Mucosa of stomach (tissue), 1 donor: ENCODE data around the gene PLA2R1.

Source experiments
- H3K27me3 ChIP-seq: one replicate; pipeline ENCODE4 v1.7.0; 2013; ENCODE audit warnings: mild to moderate bottlenecking, low read length; ENCODE audit not compliant: control insufficient read depth, insufficient read depth
- H3K36me3 ChIP-seq: one replicate; pipeline ENCODE4 v1.7.0; 2013; ENCODE audit warnings: low read length; ENCODE audit not compliant: control insufficient read depth, insufficient read depth
- H3K4me1 ChIP-seq: one replicate; pipeline ENCODE4 v1.7.0; 2013; ENCODE audit warnings: mild to moderate bottlenecking, low read length; ENCODE audit not compliant: control insufficient read depth, insufficient read depth
- H3K4me3 ChIP-seq: one replicate; pipeline ENCODE4 v1.7.0; 2013; ENCODE audit warnings: low read length
- H3K9ac ChIP-seq: one replicate; pipeline ENCODE4 v1.7.0; 2013; ENCODE audit warnings: mild to moderate bottlenecking, low read length, moderate library complexity
- H3K9me3 ChIP-seq: one replicate; pipeline ENCODE4 v1.7.0; 2013; ENCODE audit warnings: mild to moderate bottlenecking, low read length, moderate library complexity; ENCODE audit not compliant: control insufficient read depth
- donor health status: Pancreatic carcinoma.

The PLA2R1 gene

DNA sequence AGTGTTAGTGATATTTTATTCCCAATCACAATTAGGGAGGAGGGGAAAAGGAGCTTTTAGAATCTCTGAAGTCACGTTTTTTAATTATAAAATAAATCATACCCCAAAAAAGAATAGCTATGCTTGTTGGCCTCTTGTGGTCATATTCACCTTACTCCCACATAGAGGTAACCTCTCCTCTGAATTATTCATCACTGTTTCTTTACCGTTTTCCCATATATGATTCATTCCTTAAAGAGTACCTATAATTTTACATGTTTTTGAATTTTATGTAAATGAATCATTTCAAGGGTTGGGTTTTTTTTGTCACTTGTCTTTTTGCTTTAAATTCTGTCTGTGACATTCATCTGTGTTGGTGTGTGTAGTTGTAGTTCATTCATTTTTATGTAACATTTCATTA is 153.8 kb downstream of the PLA2R1 start:
- Histone ChIP-seq H3K27me3 (no peaks in the 10 kb centered on the region), H3K4me3 (no peak overlapping the region), H3K9ac (no peak overlapping the region), H3K4me1 (peaks cover 12% of the 10 kb centered on the region), H3K36me3 (no peaks in the 10 kb centered on the region), H3K9me3 (no peaks in the 10 kb centered on the region)

GRCh38 chr2:159907909-159908308 is 154.5 kb downstream of the PLA2R1 start:
- no peaks in the 10 kb centered on the region for H3K27me3 ChIP-seq
- H3K9ac ChIP-seq = no peak overlapping the region
- H3K9me3 ChIP-seq = no peaks in the 10 kb centered on the region
- H3K4me3 ChIP-seq = no peak overlapping the region
- no peaks in the 10 kb centered on the region for H3K36me3 ChIP-seq
- H3K4me1 ChIP-seq = peaks cover 12% of the 10 kb centered on the region

DNA sequence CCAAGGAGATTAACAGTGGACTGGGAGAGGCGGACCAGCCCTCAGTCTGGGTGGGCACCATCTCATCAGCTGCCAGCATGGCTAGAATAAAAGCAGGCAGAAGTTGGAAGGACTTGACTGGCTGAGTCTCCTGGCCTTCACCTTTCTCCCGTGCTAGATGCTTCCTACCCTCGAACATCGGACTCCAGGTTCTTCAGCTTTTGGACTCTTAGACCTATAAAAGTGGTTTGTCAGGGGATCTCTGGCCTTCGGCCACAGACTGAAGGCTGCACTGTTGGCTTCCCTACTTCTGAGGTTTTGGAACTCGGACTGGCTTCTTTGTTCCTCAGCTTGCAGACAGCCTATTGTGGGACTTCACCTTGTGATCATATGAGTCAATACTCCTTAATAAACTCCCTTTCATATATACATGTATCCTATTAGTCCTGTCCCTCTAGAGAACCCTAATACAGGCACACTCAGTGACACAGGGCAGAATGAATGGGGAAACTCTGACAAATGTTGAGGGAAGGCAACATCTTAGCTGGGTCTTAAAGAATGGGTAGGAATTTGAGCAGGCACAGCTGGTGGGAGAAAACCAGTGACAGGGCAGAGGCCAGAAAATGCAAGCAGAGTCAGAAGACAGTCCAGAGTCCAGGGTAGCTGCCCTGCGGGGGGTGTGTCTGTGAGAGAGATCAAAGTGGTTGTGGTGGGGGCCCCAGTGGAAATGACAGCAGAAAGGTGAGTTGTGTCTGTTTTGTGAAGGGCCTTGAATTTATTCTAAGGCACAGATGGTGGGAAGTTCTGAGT is 156.3 kb downstream of the PLA2R1 start:
- no peaks in the 10 kb centered on the region for H3K27me3 ChIP-seq
- H3K9ac ChIP-seq = no peak overlapping the region
- no peaks in the 10 kb centered on the region for H3K9me3 ChIP-seq
- no peaks in the 10 kb centered on the region for H3K36me3 ChIP-seq
- H3K4me3 ChIP-seq = no peak overlapping the region
- H3K4me1 ChIP-seq = peaks cover 12% of the 10 kb centered on the region

DNA sequence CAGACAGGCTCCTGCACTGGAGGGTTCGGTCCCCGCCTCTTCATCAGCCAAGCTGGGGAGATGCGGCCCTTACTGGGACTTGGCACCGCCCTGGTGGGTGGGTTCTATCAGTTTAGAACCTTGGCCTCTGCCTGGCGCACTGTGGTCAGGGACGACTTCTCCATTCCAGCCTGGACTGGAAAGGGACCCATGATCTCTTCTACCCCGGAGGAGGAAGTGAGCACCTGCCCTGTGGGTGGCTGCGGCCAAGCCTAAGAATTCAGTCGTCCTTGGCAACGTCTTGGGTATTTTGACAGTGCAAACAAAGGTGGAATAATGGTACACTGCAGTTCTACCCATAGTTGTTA is 157.5 kb downstream of the PLA2R1 start:
- H3K4me3 ChIP-seq = peak overlapping the region; percentile 42
- peaks cover 12% of the 10 kb centered on the region for H3K4me1 ChIP-seq
- H3K27me3 ChIP-seq = no peaks in the 10 kb centered on the region
- no peaks in the 10 kb centered on the region for H3K36me3 ChIP-seq
- peak overlapping the region; percentile 72 for H3K9ac ChIP-seq
- no peaks in the 10 kb centered on the region for H3K9me3 ChIP-seq

GRCh38 chr2:159904127-159904958 is 158.1 kb downstream of the PLA2R1 start, which contains the start of gene LY75:
Gene LY75, minus strand, starts transcription at chr2:159904756.
- Histone ChIP-seq H3K9ac (peak within 1 kb of the TSS; percentile 72), H3K4me3 (peak within 1 kb of the TSS; percentile 42), H3K4me1 (peaks cover 12% of the 10 kb centered on the region), H3K9me3 (no peaks in the 10 kb centered on the region), H3K36me3 (no peaks in the 10 kb centered on the region), H3K27me3 (no peaks in the 10 kb centered on the region)

DNA sequence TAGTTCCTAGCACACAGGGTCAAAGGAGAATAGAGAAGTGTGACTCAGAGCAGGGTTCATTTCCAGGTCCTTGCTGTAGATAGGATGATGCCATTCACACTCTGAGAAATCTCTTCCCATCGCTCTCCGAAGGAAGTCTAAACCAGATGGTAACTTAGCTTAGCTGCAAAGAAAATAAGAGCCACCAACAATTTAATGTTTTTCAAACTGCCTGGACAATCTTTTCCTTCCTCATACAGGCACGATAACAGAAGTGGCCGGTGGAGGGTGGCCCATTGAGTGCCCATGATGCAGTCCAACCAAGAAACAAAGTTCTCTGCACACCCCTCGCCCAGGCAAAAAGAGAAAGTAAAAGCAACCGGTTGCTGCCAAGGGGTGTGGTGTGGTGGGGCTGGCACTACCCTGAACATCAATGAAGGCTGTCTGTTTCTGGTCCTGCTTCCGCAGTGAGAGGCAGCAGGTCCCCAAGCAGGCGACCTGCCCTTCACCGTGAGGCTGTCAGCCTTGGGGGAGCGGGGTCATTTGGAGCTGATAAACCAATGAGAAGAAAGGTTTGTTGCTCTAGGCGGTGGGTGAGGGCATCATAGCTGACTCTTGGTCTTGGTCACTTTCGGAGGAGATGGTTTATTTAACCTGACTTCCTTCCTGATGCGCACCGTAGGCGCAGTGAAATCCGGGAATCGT is 158.8 kb downstream of the PLA2R1 start:
- H3K36me3 ChIP-seq = no peaks in the 10 kb centered on the region
- no peaks in the 10 kb centered on the region for H3K27me3 ChIP-seq
- H3K4me1 ChIP-seq = peaks cover 12% of the 10 kb centered on the region
- no peaks in the 10 kb centered on the region for H3K9me3 ChIP-seq
- peak overlapping the region; percentile 42 for H3K4me3 ChIP-seq
- H3K9ac ChIP-seq = peak overlapping the region; percentile 72

- no peaks in the 10 kb centered on the region for H3K36me3 ChIP-seq
- no peak overlapping the region for H3K4me3 ChIP-seq
- H3K27me3 ChIP-seq = no peaks in the 10 kb centered on the region
- no peak overlapping the region for H3K9ac ChIP-seq
- H3K9me3 ChIP-seq = no peaks in the 10 kb centered on the region
- H3K4me1 ChIP-seq = peaks cover 12% of the 10 kb centered on the region
Measured at GRCh38 chr2:159902722-159903121, 159.7 kb downstream of the PLA2R1 start.

DNA sequence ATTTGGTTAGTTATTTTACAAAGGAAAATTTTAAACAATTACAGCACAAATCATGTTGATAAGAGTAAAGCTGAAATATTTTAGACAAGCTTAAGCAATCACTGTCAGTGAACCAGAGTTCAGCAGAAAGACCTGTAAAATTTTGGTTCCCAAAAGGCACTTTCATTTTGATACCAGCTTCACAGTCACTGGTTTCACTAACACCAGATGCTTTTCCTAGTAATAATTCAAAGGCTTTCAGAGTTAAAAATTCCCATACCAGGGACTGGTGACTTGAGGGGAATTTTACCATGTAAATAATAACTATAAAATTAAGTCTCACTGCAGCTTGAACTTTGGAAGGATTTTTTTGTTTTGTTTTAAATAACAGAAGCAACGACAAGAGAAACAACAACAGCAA is 162.1 kb downstream of the PLA2R1 start:
- Histone ChIP-seq H3K4me1 (peaks cover 4% of the 10 kb centered on the region), H3K4me3 (no peak overlapping the region), H3K9me3 (no peaks in the 10 kb centered on the region), H3K27me3 (no peaks in the 10 kb centered on the region), H3K36me3 (no peaks in the 10 kb centered on the region), H3K9ac (no peak overlapping the region)

DNA sequence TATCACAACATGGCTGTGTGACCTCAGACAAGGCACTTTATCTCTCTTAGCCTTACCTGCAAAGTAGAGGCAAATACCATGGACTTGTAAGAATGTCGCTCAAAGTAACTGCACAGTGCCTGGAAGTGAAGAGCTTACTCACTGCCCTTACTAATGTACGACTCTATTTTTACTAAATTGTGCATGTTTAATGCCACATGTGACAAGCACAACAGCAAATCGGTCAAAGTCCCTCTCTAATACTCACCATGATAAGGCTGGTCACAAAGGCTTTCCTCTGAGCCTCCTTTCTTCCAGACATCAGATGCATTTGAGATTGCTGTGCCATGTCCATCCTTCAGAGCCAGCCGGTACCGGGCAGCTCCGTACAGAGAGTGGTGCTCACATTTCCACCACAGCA is 164.0 kb downstream of the PLA2R1 start:
- Histone ChIP-seq H3K27me3 (no peaks in the 10 kb centered on the region), H3K4me3 (no peak overlapping the region), H3K4me1 (peaks cover 4% of the 10 kb centered on the region), H3K9me3 (no peaks in the 10 kb centered on the region), H3K36me3 (no peaks in the 10 kb centered on the region), H3K9ac (no peak overlapping the region)

GRCh38 chr2:159897720-159898119 is 164.7 kb downstream of the PLA2R1 start:
- no peak overlapping the region for H3K4me3 ChIP-seq
- no peaks in the 10 kb centered on the region for H3K27me3 ChIP-seq
- H3K36me3 ChIP-seq = no peaks in the 10 kb centered on the region
- peaks cover 4% of the 10 kb centered on the region for H3K4me1 ChIP-seq
- H3K9ac ChIP-seq = no peak overlapping the region
- no peaks in the 10 kb centered on the region for H3K9me3 ChIP-seq

GRCh38 chr2:159897081-159897480 is 165.3 kb downstream of the PLA2R1 start:
- no peaks in the 10 kb centered on the region for H3K9me3 ChIP-seq
- H3K4me1 ChIP-seq = peaks cover 4% of the 10 kb centered on the region
- no peak overlapping the region for H3K9ac ChIP-seq
- H3K27me3 ChIP-seq = no peaks in the 10 kb centered on the region
- no peak overlapping the region for H3K4me3 ChIP-seq
- H3K36me3 ChIP-seq = no peaks in the 10 kb centered on the region
